ENCODE results near the gene TRMT2A.

TRMT2A gene

DNA sequence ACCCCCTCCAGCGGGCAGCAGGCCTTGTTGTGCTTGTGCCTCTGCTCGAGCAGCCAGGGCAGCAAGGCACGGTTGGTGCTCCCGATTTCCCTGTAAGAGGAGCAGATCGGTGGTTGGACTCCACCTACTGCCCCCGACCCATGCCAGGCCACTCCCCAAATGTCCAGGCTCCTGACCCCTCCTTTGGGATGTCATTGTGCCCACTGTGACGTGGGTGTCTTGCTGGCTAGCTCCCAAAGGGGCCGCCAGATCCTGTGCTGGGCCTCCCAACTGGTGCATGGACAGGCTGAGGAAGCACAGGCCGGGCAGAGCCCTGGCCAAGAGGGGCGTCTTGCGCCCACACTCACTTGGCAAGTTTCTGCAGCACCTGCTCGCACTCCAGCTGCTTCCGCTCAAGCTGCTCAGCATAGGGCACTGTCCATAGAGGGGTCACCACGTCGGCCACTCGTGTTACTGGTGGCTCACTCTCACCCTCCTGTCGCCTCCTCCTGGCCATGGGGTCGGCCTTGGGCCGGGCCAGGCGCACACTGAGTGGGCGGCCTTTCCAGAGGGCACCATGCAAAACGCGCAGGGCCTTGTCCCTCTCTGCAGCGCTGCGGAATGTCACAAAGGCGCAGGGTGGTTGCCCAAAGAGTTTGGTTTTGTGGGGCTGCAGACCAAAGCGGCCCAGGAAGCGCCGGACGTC, 1.2 kb downstream of the TRMT2A start, which contains the start of gene RANBP1:
TSS of gene RANBP1 (plus strand) at position 414 of the 685 bp plus-strand sequence. CDS start at position 495, 81 bp downstream.
- Histone ChIP-seq H3K9ac (ENCODE audit: low read length) (peak within 1 kb of the TSS; percentile 99), H3K27me3 (ENCODE audit: low read length) (no peaks in the 10 kb centered on the region), H3K36me3 (ENCODE audit: low read length) (peaks cover 4% of the 10 kb centered on the region; the same call in 1 of the 2 replicates), H3K79me2 (ENCODE audit: insufficient read depth, low read length) (peaks cover 44% of the 10 kb centered on the region), H3K4me3 (ENCODE audit: insufficient read depth, low read length, poor library complexity, severe bottlenecking) (peak within 1 kb of the TSS; percentile 89), H3K9me2 (replicated peaks; ENCODE audit: insufficient read depth, low read length) (no peaks in the 10 kb centered on the region), H4K20me1 (ENCODE audit: low read depth, low read length) (no peaks in the 10 kb centered on the region), H2AFZ (ENCODE audit: low read depth, low read length, severe bottlenecking) (peak within 1 kb of the TSS; percentile 26), H3K27ac (ENCODE audit: low read depth, low read length) (peak within 1 kb of the TSS; percentile 51), H3K9me3 (ENCODE audit: insufficient read depth, low read length) (no peaks in the 10 kb centered on the region), H3K4me2 (ENCODE audit: low read depth, low read length, poor library complexity, severe bottlenecking) (peak within 1 kb of the TSS; percentile 70), H3F3A (ENCODE audit: insufficient read depth) (peaks cover 8% of the 10 kb centered on the region)
- no peak for TF ChIP-seq EZH2phosphoT487 (conservative IDR thresholded peaks at IDR 0.05; ENCODE audit: low read length)
- TF ChIP-seq, protein P1, sequence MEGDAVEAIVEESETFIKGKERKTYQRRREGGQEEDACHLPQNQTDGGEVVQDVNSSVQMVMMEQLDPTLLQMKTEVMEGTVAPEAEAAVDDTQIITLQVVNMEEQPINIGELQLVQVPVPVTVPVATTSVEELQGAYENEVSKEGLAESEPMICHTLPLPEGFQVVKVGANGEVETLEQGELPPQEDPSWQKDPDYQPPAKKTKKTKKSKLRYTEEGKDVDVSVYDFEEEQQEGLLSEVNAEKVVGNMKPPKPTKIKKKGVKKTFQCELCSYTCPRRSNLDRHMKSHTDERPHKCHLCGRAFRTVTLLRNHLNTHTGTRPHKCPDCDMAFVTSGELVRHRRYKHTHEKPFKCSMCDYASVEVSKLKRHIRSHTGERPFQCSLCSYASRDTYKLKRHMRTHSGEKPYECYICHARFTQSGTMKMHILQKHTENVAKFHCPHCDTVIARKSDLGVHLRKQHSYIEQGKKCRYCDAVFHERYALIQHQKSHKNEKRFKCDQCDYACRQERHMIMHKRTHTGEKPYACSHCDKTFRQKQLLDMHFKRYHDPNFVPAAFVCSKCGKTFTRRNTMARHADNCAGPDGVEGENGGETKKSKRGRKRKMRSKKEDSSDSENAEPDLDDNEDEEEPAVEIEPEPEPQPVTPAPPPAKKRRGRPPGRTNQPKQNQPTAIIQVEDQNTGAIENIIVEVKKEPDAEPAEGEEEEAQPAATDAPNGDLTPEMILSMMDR (IDR thresholded peaks at IDR 0.05; ENCODE audit: insufficient read depth, low read length, poor library complexity, severe bottlenecking) = no peak

DNA sequence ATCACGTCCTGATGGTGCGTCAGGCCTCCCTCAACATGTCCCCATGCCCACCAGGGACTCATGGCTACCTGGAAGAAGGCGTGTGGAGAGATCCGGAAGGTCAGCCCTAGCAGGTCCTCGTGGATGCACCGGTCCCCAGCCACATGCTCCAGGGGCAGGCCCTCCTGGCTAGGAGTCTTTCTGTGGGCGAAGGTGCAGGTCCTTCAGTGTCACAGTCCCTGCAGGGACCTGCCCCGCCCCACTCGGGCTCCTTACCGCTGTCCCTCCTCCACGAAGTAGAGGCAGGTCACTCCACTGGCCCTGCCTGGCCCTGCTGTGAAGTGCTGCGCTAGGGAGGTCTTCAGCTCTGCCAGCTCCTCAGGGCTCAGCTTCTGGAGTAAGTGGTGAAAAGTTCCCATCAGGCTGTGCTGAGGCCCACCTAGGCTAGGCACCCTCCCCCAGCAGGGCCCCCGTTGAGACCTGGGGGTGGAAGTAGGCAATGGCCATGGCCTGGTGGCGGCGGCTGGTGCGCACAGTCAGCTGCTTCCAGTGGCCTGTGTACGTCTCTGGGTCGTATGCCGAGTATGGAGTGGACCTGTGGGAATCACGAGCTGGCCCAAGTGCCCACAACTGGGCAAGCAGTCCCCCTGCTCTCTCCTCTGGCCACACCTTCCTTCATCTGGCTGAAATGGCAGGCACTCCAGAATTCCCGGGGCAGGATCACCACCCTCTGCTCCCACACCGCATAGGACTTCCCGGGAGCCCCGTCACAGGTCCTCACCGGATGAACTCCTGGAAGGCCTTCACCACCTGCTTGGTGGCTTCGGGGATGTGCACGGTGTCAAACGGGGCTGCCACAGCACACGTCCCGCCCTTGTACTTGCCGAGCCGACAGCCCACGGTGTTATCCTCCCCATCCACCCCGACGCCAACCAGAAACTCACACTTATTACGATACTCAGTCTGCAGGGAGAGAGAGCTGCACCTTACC, 2.2 kb downstream of the TRMT2A start:
- H3K27me3 ChIP-seq (ENCODE audit: low read length) = no peaks in the 10 kb centered on the region
- H3K9me3 ChIP-seq (ENCODE audit: insufficient read depth, low read length) = no peaks in the 10 kb centered on the region
- peaks cover 33% of the 10 kb centered on the region for H3K79me2 ChIP-seq (ENCODE audit: insufficient read depth, low read length)
- no peak overlapping the region for H3K4me2 ChIP-seq (ENCODE audit: low read depth, low read length, poor library complexity, severe bottlenecking)
- H4K20me1 ChIP-seq (ENCODE audit: low read depth, low read length) = no peaks in the 10 kb centered on the region
- no peak overlapping the region for H2AFZ ChIP-seq (ENCODE audit: low read depth, low read length, severe bottlenecking)
- no peaks in the 10 kb centered on the region for H3K9me2 ChIP-seq (replicated peaks; ENCODE audit: insufficient read depth, low read length)
- peaks cover 1% of the 10 kb centered on the region; the same call in 1 of the 2 replicates for H3K36me3 ChIP-seq (ENCODE audit: low read length)
- H3K27ac ChIP-seq (ENCODE audit: low read depth, low read length) = no peak overlapping the region
- H3F3A ChIP-seq (ENCODE audit: insufficient read depth) = peaks cover 15% of the 10 kb centered on the region
- H3K9ac ChIP-seq (ENCODE audit: low read length) = no peak overlapping the region
- H3K4me3 ChIP-seq (ENCODE audit: insufficient read depth, low read length, poor library complexity, severe bottlenecking) = no peak overlapping the region
- TF ChIP-seq EZH2phosphoT487 (conservative IDR thresholded peaks at IDR 0.05; ENCODE audit: low read length) = no peak
- TF ChIP-seq, protein P1 (IDR thresholded peaks at IDR 0.05; ENCODE audit: insufficient read depth, low read length, poor library complexity, severe bottlenecking) = no peak

DNA sequence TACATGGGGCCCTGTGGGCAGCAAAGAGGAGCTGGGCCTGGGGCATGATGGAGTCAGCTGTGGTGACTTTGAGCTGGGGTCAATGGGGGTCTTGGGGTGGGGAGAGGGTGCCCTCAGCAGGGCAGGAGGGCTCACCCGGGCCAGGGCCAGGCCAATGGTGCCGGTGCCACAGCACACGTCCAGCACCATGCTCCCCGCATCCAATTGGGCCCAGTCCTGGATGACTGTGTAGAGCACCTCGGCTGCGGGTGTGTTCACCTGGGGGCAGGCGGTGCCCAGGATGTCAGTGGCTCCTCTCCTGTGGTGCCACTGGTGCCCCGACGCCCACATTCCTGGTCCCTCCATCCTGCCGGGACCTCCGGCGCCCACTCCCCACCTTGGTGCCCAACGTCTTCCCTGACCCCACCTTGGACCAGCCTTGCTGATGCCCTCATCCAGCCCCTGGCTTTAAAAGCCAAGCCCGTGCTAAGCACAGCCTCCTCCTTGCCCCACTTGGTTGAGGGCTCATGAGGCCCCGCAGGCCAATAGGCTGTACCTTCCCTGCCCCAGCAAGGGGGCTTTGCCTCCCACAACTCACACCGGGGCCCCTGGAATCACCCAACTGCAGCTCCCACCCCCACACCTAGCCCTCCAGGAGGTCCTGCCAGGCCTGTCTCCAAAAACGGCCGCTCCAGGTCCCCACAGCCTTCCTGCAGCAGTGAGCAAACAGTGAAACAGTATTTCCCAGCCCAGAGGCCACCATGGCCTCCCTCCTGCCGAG, 3.3 kb downstream of the TRMT2A start:
- H3K27ac ChIP-seq (ENCODE audit: low read depth, low read length) = no peak overlapping the region
- H3K27me3 ChIP-seq (ENCODE audit: low read length) = no peaks in the 10 kb centered on the region
- H2AFZ ChIP-seq (ENCODE audit: low read depth, low read length, severe bottlenecking) = no peak overlapping the region
- H4K20me1 ChIP-seq (ENCODE audit: low read depth, low read length) = no peaks in the 10 kb centered on the region
- H3K36me3 ChIP-seq (ENCODE audit: low read length) = no peaks in the 10 kb centered on the region
- no peaks in the 10 kb centered on the region for H3K9me3 ChIP-seq (ENCODE audit: insufficient read depth, low read length)
- no peak overlapping the region for H3K4me3 ChIP-seq (ENCODE audit: insufficient read depth, low read length, poor library complexity, severe bottlenecking)
- no peak for TF ChIP-seq EZH2phosphoT487 (conservative IDR thresholded peaks at IDR 0.05; ENCODE audit: low read length)
- TF ChIP-seq, protein P1 (IDR thresholded peaks at IDR 0.05; ENCODE audit: insufficient read depth, low read length, poor library complexity, severe bottlenecking) = no peak
- peaks cover 15% of the 10 kb centered on the region for H3F3A ChIP-seq (ENCODE audit: insufficient read depth)
- no peaks in the 10 kb centered on the region for H3K9me2 ChIP-seq (replicated peaks; ENCODE audit: insufficient read depth, low read length)
- no peak overlapping the region for H3K4me2 ChIP-seq (ENCODE audit: low read depth, low read length, poor library complexity, severe bottlenecking)
- no peak overlapping the region for H3K9ac ChIP-seq (ENCODE audit: low read length)
- peaks cover 23% of the 10 kb centered on the region for H3K79me2 ChIP-seq (ENCODE audit: insufficient read depth, low read length)

Measured in SU-DHL-6 (cell line).